Breast epithelium (tissue), 3 donors: ENCODE measurements around the gene PXDN.

ENCODE experiments used
- POLR2AphosphoS5 ChIP-seq, 3 donors: sonication (generic); formaldehyde crosslinking; IDR thresholded peaks; one replicate each; pipeline ENCODE4 v1.6.1; 2017; ENCODE audit warnings: antibody characterized with exemption in 3 of 3
- TF ChIP-seq, protein P1 (sequence below), 3 donors: fragments of 450-650 bp; IDR thresholded peaks; one replicate each; pipeline ENCODE4 v1.5.1; 2016 to 2017; ENCODE audit warnings: antibody characterized with exemption in 3 of 3, mild to moderate bottlenecking in 3 of 3, moderate library complexity in 3 of 3

DNA sequence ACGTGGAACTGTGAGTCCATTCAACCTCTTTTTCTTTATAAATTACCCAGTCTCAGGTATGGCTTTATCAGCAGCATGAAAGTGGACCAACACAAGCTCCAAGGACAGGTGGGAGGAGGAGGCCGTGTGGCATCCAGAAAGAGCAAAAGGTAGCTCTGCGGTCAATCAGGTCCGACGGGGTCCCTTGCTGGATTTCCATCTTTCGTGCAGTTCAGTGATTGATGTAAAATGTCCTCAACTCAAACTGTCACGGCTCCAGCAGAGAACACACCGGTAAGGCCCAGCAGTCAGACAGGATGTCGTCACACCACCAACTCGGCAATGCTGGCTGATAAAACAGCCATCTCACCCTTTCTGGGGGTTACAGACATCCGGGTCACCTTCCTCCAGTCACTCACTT, 123.3 kb downstream of the PXDN start:
- TF ChIP-seq, protein P1, sequence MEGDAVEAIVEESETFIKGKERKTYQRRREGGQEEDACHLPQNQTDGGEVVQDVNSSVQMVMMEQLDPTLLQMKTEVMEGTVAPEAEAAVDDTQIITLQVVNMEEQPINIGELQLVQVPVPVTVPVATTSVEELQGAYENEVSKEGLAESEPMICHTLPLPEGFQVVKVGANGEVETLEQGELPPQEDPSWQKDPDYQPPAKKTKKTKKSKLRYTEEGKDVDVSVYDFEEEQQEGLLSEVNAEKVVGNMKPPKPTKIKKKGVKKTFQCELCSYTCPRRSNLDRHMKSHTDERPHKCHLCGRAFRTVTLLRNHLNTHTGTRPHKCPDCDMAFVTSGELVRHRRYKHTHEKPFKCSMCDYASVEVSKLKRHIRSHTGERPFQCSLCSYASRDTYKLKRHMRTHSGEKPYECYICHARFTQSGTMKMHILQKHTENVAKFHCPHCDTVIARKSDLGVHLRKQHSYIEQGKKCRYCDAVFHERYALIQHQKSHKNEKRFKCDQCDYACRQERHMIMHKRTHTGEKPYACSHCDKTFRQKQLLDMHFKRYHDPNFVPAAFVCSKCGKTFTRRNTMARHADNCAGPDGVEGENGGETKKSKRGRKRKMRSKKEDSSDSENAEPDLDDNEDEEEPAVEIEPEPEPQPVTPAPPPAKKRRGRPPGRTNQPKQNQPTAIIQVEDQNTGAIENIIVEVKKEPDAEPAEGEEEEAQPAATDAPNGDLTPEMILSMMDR (IDR thresholded peaks at IDR 0.05): no peak
- no peak for TF ChIP-seq POLR2AphosphoS5 (IDR thresholded peaks at IDR 0.05)
